Cardiac muscle cell (in vitro differentiated cells and primary cell): Measurements from ENCODE around the gene GABRG3. TPM values are rescaled to one million over a fixed set of nuclear protein-coding genes. Genes with fewer than 3 reads are reported as not detected.

Experiments
- DNase-seq, 2 donors: peaks; one replicate each; pipeline versions ENCODE4 v3.0.0 to v3.0.0-alpha.2; 2010 to 2017; ENCODE audit warnings: low read depth in 1 of 2, low spot score in 1 of 2
- H3K27ac ChIP-seq: fragments of 200-600 bp; sonication (generic); 2 replicates; pipeline ENCODE4 v1.5.1; 2016
- H3K27me3 ChIP-seq: fragments of 200-600 bp; sonication (generic); 2 replicates; pipeline ENCODE4 v1.6.0; 2016; ENCODE audit warnings: control low read depth
- H3K36me3 ChIP-seq: fragments of 200-600 bp; sonication (generic); 2 replicates; pipeline ENCODE4 v1.5.1; 2016; ENCODE audit warnings: control low read depth
- H3K4me1 ChIP-seq: fragments of 200-600 bp; sonication (generic); 2 replicates; pipeline ENCODE4 v1.8.1; 2017; ENCODE audit warnings: low read depth, mild to moderate bottlenecking, mixed run types
- H3K4me3 ChIP-seq: fragments of 200-600 bp; sonication (generic); 2 replicates; pipeline ENCODE4 v1.5.1; 2016; ENCODE audit warnings: mild to moderate bottlenecking
- H3K9me3 ChIP-seq: fragments of 200-600 bp; sonication (generic); 2 replicates; pipeline ENCODE4 v1.5.1; 2017; ENCODE audit warnings: low read depth, mild to moderate bottlenecking, control low read depth
- CTCF ChIP-seq: IDR thresholded peaks from 2 replicates; pipeline ENCODE4 v1.5.1; 2012; ENCODE audit warnings: low read depth, mild to moderate bottlenecking, low read length
- polyA plus RNA-seq: library from polyadenylated mRNA; unstranded; fragments of >200 nt; fragmentation: Nextera tagmentation; extraction: Ambion mirVana; gene quantifications from 2 replicates; pipeline ENCODE4 v1.2.1, GENCODE V29; 2016
- total RNA-seq: library from RNA; depleted of rRNA; stranded (reverse); fragments of >200 nt; gene quantifications from 2 replicates; pipeline ENCODE4 v1.2.3, GENCODE V29; 2016

Gene GABRG3
- total and polyA plus RNA-seq, 2 experiments from 2014 or later: not detected

DNA sequence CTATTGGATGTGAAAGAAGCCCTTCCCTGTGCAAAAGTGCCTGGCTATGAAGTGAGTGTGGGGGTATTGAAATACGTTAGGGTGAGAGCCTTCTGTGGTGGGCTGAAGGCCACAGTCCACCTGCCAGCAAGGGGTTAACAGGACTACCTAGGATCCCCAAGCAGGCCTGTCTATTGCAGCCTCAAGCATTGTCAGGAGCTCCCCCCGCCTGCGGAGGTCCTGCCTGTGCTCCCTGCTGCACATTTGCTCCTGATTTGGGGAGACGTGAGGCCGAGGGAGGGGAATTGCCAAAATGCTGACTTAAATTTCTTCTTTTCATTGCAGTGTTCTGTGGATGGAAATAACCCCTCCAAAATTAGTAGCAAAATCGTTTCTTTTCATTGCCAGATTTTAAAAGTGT is 56.2 kb downstream of the GABRG3 start:
- H3K4me1 ChIP-seq: no peaks in the 10 kb centered on the region
- no peaks in the 10 kb centered on the region for H3K27me3 ChIP-seq
- H3K4me3 ChIP-seq: no peak overlapping the region
- H3K36me3 ChIP-seq: no peaks in the 10 kb centered on the region
- H3K27ac ChIP-seq: no peak overlapping the region
- no peak for TF ChIP-seq CTCF
- H3K9me3 ChIP-seq: no peaks in the 10 kb centered on the region
- DNase-seq: no peak

- H3K27ac ChIP-seq: no peak overlapping the region
Observed at GRCh38 chr15:27028858-27029477, 58.0 kb downstream of the GABRG3 start.

DNA sequence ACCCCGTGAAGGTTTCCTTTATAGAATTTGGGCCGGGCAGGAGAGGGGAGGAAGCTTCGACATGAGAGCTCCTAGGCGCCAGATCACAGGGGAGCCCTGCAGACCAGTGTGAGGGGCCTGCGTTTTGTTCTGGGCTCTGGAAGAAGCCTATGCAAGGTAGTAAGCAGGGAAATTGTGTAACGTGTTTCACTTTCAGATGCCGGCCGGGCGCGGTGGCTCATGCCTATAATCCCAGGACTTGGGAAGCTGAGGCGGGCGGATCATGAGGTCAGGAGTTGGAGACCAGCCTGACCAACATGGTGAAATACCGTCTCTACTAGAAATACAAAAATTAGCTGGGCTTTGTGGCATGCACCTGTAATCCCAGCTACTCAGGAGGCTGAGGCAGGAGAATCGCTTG is 65.2 kb downstream of the GABRG3 start:
- no peaks in the 10 kb centered on the region for H3K4me1 ChIP-seq
- DNase-seq: no peak
- no peak overlapping the region for H3K27ac ChIP-seq

More at GRCh38 chr15:27028858-27029477, 58.0 kb downstream of the GABRG3 start:
- H3K36me3 ChIP-seq: no peaks in the 10 kb centered on the region
- DNase-seq: no peak
- no peaks in the 10 kb centered on the region for H3K4me1 ChIP-seq
- H3K4me3 ChIP-seq: no peak overlapping the region
- TF ChIP-seq CTCF: no peak
- no peaks in the 10 kb centered on the region for H3K9me3 ChIP-seq
- H3K27me3 ChIP-seq: no peaks in the 10 kb centered on the region

GRCh38 chr15:27037501-27037900 is 66.5 kb downstream of the GABRG3 start:
- Histone ChIP-seq H3K4me3 (no peak overlapping the region), H3K36me3 (no peaks in the 10 kb centered on the region), H3K4me1 (no peaks in the 10 kb centered on the region), H3K27me3 (no peaks in the 10 kb centered on the region), H3K9me3 (no peaks in the 10 kb centered on the region), H3K27ac (no peak overlapping the region)
- no peak for DNase-seq
- no peak for TF ChIP-seq CTCF

More for the DNA sequence above, 65.2 kb downstream of the GABRG3 start:
- no peak for TF ChIP-seq CTCF
- Histone ChIP-seq H3K9me3 (no peaks in the 10 kb centered on the region), H3K27me3 (no peaks in the 10 kb centered on the region), H3K4me3 (no peak overlapping the region), H3K36me3 (no peaks in the 10 kb centered on the region)

- Histone ChIP-seq H3K4me3 (no peak overlapping the region), H3K27ac (no peak overlapping the region), H3K9me3 (no peaks in the 10 kb centered on the region), H3K36me3 (no peaks in the 10 kb centered on the region), H3K27me3 (no peaks in the 10 kb centered on the region), H3K4me1 (no peaks in the 10 kb centered on the region)
- no peak for DNase-seq
- TF ChIP-seq CTCF: no peak
Observed at GRCh38 chr15:27039152-27039551, 68.2 kb downstream of the GABRG3 start.
